Breast epithelium (tissue), 3 donors: Measurements from ENCODE around the gene CNTNAP5.

ENCODE experiments used
- POLR2A ChIP-seq: fragments of 450-650 bp; IDR thresholded peaks from one replicate; pipeline ENCODE4 v1.6.1; 2016; ENCODE audit warnings: antibody characterized with exemption, mild to moderate bottlenecking, moderate library complexity
- POLR2AphosphoS5 ChIP-seq, 3 donors: sonication (generic); formaldehyde crosslinking; IDR thresholded peaks; one replicate each; pipeline ENCODE4 v1.6.1; 2017; ENCODE audit warnings: antibody characterized with exemption in 3 of 3
- TF ChIP-seq, protein P1 (sequence below), 3 donors: fragments of 450-650 bp; IDR thresholded peaks; one replicate each; pipeline ENCODE4 v1.5.1; 2016 to 2017; ENCODE audit warnings: antibody characterized with exemption in 3 of 3, mild to moderate bottlenecking in 3 of 3, moderate library complexity in 3 of 3

DNA sequence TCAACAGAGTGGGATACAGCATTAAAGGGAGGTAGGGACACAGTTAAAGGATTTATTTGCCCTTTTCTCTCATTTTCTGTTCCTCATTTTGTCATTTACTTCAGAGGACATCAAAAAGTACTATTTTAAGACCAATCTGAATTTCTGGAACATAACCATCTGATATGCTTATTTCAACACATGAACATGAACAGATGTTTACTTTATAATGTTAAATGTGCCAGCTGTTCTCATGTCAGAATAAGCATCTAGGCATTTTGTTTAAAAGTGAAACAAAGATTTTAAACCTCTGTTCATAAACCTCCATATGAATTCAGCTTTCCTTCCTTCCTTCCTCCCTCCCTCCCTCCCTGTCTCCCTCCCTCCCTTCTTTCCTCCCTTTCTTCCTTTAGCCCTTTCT lies 677.7 kb downstream of the CNTNAP5 start:
- TF ChIP-seq, protein P1, sequence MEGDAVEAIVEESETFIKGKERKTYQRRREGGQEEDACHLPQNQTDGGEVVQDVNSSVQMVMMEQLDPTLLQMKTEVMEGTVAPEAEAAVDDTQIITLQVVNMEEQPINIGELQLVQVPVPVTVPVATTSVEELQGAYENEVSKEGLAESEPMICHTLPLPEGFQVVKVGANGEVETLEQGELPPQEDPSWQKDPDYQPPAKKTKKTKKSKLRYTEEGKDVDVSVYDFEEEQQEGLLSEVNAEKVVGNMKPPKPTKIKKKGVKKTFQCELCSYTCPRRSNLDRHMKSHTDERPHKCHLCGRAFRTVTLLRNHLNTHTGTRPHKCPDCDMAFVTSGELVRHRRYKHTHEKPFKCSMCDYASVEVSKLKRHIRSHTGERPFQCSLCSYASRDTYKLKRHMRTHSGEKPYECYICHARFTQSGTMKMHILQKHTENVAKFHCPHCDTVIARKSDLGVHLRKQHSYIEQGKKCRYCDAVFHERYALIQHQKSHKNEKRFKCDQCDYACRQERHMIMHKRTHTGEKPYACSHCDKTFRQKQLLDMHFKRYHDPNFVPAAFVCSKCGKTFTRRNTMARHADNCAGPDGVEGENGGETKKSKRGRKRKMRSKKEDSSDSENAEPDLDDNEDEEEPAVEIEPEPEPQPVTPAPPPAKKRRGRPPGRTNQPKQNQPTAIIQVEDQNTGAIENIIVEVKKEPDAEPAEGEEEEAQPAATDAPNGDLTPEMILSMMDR (IDR thresholded peaks at IDR 0.05) = no peak
- TF ChIP-seq POLR2A (no peak), POLR2AphosphoS5 (IDR thresholded peaks at IDR 0.05) (no peak)
